ENCODE data around the gene DLGAP5. TPM values are rescaled to one million over a fixed set of nuclear protein-coding genes. Genes with fewer than 3 reads are reported as not detected.

The DLGAP5 gene
- total and polyA plus RNA-seq, 2 of the 4 experiments (the other 2 are of a cell fraction): 14.9 to 19.0 TPM

GRCh38 chr14:55190906-55191202, 531 bp downstream of the DLGAP5 start:
- no peak overlapping the region for H2AK9ac ChIP-seq (replicated peaks; ENCODE audit: low read depth, low read length, poor library complexity)
- no peaks in the 10 kb centered on the region for H3K4me1 ChIP-seq (ENCODE audit: control insufficient read depth, insufficient read depth, low read length)
- no peak for DNase-seq
- H3K18ac ChIP-seq (ENCODE audit: low read depth, low read length): no peak overlapping the region
- H3K4ac ChIP-seq (ENCODE audit: low read depth, low read length): no peak overlapping the region
- peak overlapping the region; percentile 7 for H2BK5ac ChIP-seq (ENCODE audit: low read depth, low read length, poor library complexity, severe bottlenecking)
- H3K56ac ChIP-seq (ENCODE audit: extremely low read depth, insufficient read depth, low read length): peak overlapping the region; percentile 68; the same call in 1 of the 2 replicates
- H2BK20ac ChIP-seq (ENCODE audit: low read depth, low read length): no peak overlapping the region
- no peaks in the 10 kb centered on the region for H3K36me3 ChIP-seq (ENCODE audit: control insufficient read depth, insufficient read depth, low read length)
- no peak overlapping the region for H2BK15ac ChIP-seq (ENCODE audit: low read depth, low read length)
- H3K4me3 ChIP-seq (ENCODE audit: insufficient read depth, low read depth, low read length): peak overlapping the region; percentile 52
- peak overlapping the region; percentile 93 for H2AFZ ChIP-seq (replicated peaks; ENCODE audit: low read length, poor library complexity)
- peak overlapping the region; percentile 8; the same call in 1 of the 2 replicates for H3K27ac ChIP-seq (ENCODE audit: insufficient read depth, low read length)
- no peaks in the 10 kb centered on the region for H3K27me3 ChIP-seq (ENCODE audit: control insufficient read depth, insufficient read depth, low read length)
- H3K23ac ChIP-seq (ENCODE audit: low read depth, low read length): peak overlapping the region; percentile 53; the same call in 1 of the 2 replicates
- H4K20me1 ChIP-seq (ENCODE audit: insufficient read depth, low read length): no peaks in the 10 kb centered on the region
- H3K79me1 ChIP-seq (ENCODE audit: low read depth in 1 of 2, low read length in 2 of 2): peaks cover 16 to 34% of the 10 kb centered on the region in 2 experiments
- peak overlapping the region; percentile 2; the same call in 1 of the 2 replicates for H3K9ac ChIP-seq (ENCODE audit: low read depth, low read length)
- H4K5ac ChIP-seq (ENCODE audit: low read depth, low read length): no peak overlapping the region
- H2BK120ac ChIP-seq (ENCODE audit: low read depth, low read length): no peak overlapping the region
- in situ Hi-C loops (cut with MboI; ENCODE audit: low sequenced_read_pairs) (no loop called here), dilution Hi-C loops (cut with HindIII; ENCODE audit: low sequenced_read_pairs, unreplicated experiment) (no loop called here), intact Hi-C loops (cut with micrococcal nuclease) (loop anchor here (1.0 kb wide), 1 partner anchor 102 kb away; no protein-coding TSS in a partner anchor)
- WGBS, 2 experiments (ENCODE audit: extremely low coverage in 2 of 2, insufficient read length in 1 of 2): 0% methylated on average over 2 of the region's 8 CpGs; no CpG with 5 or more reads in 1 of the 2 experiments
- no peak overlapping the region for H2AK5ac ChIP-seq (ENCODE audit: low read depth, low read length)
- H4K8ac ChIP-seq (ENCODE audit: low read depth in 2 of 2, low read length in 2 of 2): peak overlapping the region in 1 of 2 experiments; percentile 17; a peak in 1 of 4 replicates
- BruUV-seq (replicated peaks): no TSS peak
- H3K14ac ChIP-seq (replicated peaks; ENCODE audit: low read depth, low read length): no peak overlapping the region
- no peak overlapping the region; the same call in 1 of the 2 replicates for H4K91ac ChIP-seq (ENCODE audit: insufficient read depth, low read depth, low read length)
- H3K9me1 ChIP-seq (ENCODE audit: insufficient read depth, low read length): no peaks in the 10 kb centered on the region; the same call in 1 of the 2 replicates
- CTCF ChIA-PET: no interaction called here
- POLR2A ChIA-PET (ENCODE audit: unreplicated experiment): no interaction called here
- ATAC-seq (ENCODE audit: low read depth): no peak
- peak overlapping the region; percentile 56 for H3K4me2 ChIP-seq (ENCODE audit: low read depth, low read length)
- no peak for TF ChIP-seq CTCF (conservative IDR thresholded peaks at IDR 0.05; ENCODE audit: low read depth, low read length)
- no peak for TF ChIP-seq MAZ (IDR thresholded peaks at IDR 0.05; ENCODE audit: borderline replicate concordance, low read depth, low read length)
- TF ChIP-seq FOS (IDR thresholded peaks at IDR 0.05; ENCODE audit: low read depth, low read length): no peak
- no peak for TF ChIP-seq MAFK (IDR thresholded peaks at IDR 0.05; ENCODE audit: low read depth, low read length)
- TF ChIP-seq RCOR1 (IDR thresholded peaks at IDR 0.05; ENCODE audit: insufficient replicate concordance, low read length): no peak
- TF ChIP-seq MXI1 (IDR thresholded peaks at IDR 0.05; ENCODE audit: borderline replicate concordance, low read depth, low read length): no peak
- TF ChIP-seq CEBPB (IDR thresholded peaks at IDR 0.05; ENCODE audit: low read depth, low read length): no peak
- no peak for TF ChIP-seq CHD1 (IDR thresholded peaks at IDR 0.05; ENCODE audit: low read depth, low read length)
- no peak for TF ChIP-seq POLR2A (IDR thresholded peaks at IDR 0.05; ENCODE audit: low read depth, low read length)
- TF ChIP-seq BHLHE40 (IDR thresholded peaks at IDR 0.05; ENCODE audit: low read depth, low read length): no peak
- no peak for TF ChIP-seq RFX5 (IDR thresholded peaks at IDR 0.05; ENCODE audit: low read depth, low read length)
- no peak for TF ChIP-seq SMC3 (IDR thresholded peaks at IDR 0.05; ENCODE audit: low read depth, low read length)
- TF ChIP-seq ELK1 (IDR thresholded peaks at IDR 0.05; ENCODE audit: borderline replicate concordance, low read depth, low read length): no peak
- no peak for TF ChIP-seq RAD21 (IDR thresholded peaks at IDR 0.05; ENCODE audit: low read length)
- no peak for TF ChIP-seq USF2 (IDR thresholded peaks at IDR 0.05; ENCODE audit: low read depth, low read length)
- no peak for TF ChIP-seq NFE2L2 (IDR thresholded peaks at IDR 0.05; ENCODE audit: low read depth, low read length)
- no peaks in the 10 kb centered on the region for H3K9me3 ChIP-seq (ENCODE audit: control insufficient read depth, insufficient read depth, low read length)
